HepG2 (cell line): ENCODE measurements around the gene SBK3. TPM values are rescaled to one million over a fixed set of nuclear protein-coding genes. Genes with fewer than 3 reads are reported as not detected.

Source experiments
- CREM ChIP-seq, 2 experiments: sonication (generic) in 1 of 2; formaldehyde crosslinking in 1 of 2; IDR thresholded peaks; 2 replicates each; pipeline versions ENCODE4 v1.4.0 to v1.6.1; 2016 to 2020; ENCODE audit warnings: antibody characterized with exemption in 1 of 2, mild to moderate bottlenecking in 1 of 2, missing genetic modification reagents in 1 of 2
- FIP1L1 ChIP-seq: fragments of 200-400 bp; formaldehyde crosslinking; IDR thresholded peaks from 2 replicates; pipeline ENCODE4 v1.6.1; 2018; ENCODE audit warnings: low read depth, mild to moderate bottlenecking, low read length, moderate library complexity, borderline replicate concordance; ENCODE audit not compliant: insufficient read depth
- LCORL ChIP-seq, 2 experiments: fragments of 450-650 bp in 1 of 2; sonication (generic) in 1 of 2; formaldehyde crosslinking in 1 of 2; IDR thresholded peaks; 2 replicates each; pipeline versions ENCODE4 v1.5.0 to v1.6.1; 2017 to 2020; ENCODE audit warnings: antibody characterized with exemption in 1 of 2, missing genetic modification reagents in 1 of 2
- MBD4 ChIP-seq: IDR thresholded peaks from 2 replicates; pipeline ENCODE4 v1.6.1; 2012; ENCODE audit warnings: low read length, inconsistent platforms, borderline replicate concordance
- MEIS2 ChIP-seq: sonication (generic); formaldehyde crosslinking; IDR thresholded peaks from 2 replicates; pipeline ENCODE4 v1.9.0; 2021; ENCODE audit warnings: mild to moderate bottlenecking, missing genetic modification reagents
- MYC ChIP-seq: sonication (generic); formaldehyde crosslinking; IDR thresholded peaks from 2 replicates; pipeline ENCODE4 v1.9.0; 2021; ENCODE audit warnings: missing genetic modification reagents, borderline replicate concordance
- RNF2 ChIP-seq: fragments of 450-650 bp; conservative IDR thresholded peaks from 2 replicates; pipeline ENCODE4 v1.6.1; 2016; ENCODE audit warnings: low read depth
- SAP130 ChIP-seq: IDR thresholded peaks from 2 replicates; pipeline ENCODE4 v1.6.1; 2016; ENCODE audit warnings: low read depth
- ZC3H4 ChIP-seq: sonication (generic); formaldehyde crosslinking; IDR thresholded peaks from 2 replicates; pipeline ENCODE4 v1.4.0; 2020; ENCODE audit warnings: missing genetic modification reagents, borderline replicate concordance
- ZFX ChIP-seq: sonication (generic); formaldehyde crosslinking; IDR thresholded peaks from 2 replicates; pipeline ENCODE4 v1.4.0; 2020; ENCODE audit warnings: mild to moderate bottlenecking, low read depth, missing genetic modification reagents, moderate library complexity
- ZNF205 ChIP-seq: IDR thresholded peaks from 2 replicates; pipeline ENCODE4 v1.6.1; 2018; ENCODE audit warnings: missing biosample characterization, missing genetic modification reagents
- ZNF263 ChIP-seq: sonication (generic); formaldehyde crosslinking; IDR thresholded peaks from 2 replicates; pipeline ENCODE4 v1.4.0; 2020; ENCODE audit warnings: missing genetic modification reagents
- ZNF451 ChIP-seq: sonication (generic); formaldehyde crosslinking; IDR thresholded peaks from 2 replicates; pipeline ENCODE4 v1.5.0; 2020; ENCODE audit warnings: mild to moderate bottlenecking, missing genetic modification reagents
- ZNF841 ChIP-seq: sonication (generic); formaldehyde crosslinking; IDR thresholded peaks from 2 replicates; pipeline ENCODE4 v1.8.1; 2023; ENCODE audit warnings: missing genetic modification reagents, borderline replicate concordance
- polyA plus RNA-seq, 8 experiments: library from polyadenylated mRNA; depleted of rRNA in 3 of 8; stranded (reverse) in 7 of 8; unstranded in 1 of 8; fragments of >200 nt; fragmentation: Illumina TruSeq in 4 of 8; extraction: Trizol in 4 of 8; gene quantifications; 2 replicates each; pipeline versions ENCODE4 v1.2.1 to v1.2.3, GENCODE V29; 2011 to 2016; ENCODE audit warnings: low read depth in 4 of 8, missing spikeins in 1 of 8, mixed read lengths in 1 of 8; ENCODE audit not compliant: insufficient read depth in 1 of 8
- total RNA-seq, 5 experiments: library from RNA; depleted of rRNA; stranded (reverse); fragments of >200 nt; fragmentation: Illumina TruSeq; extraction: Trizol; gene quantifications; 2 replicates each; pipeline ENCODE4 v1.2.3, GENCODE V29; 2016; ENCODE audit warnings: low read depth in 1 of 5
- TF ChIP-seq, protein P1 (sequence below): sonication (generic); formaldehyde crosslinking; IDR thresholded peaks from 2 replicates; pipeline ENCODE4 v1.8.1; 2023; ENCODE audit warnings: mild to moderate bottlenecking, moderate library complexity, missing genetic modification reagents
- TF ChIP-seq, protein P2 (sequence below): sonication (generic); formaldehyde crosslinking; IDR thresholded peaks from 2 replicates; pipeline ENCODE4 v1.4.0; 2020; ENCODE audit warnings: missing genetic modification reagents
- TF ChIP-seq, protein P3 (sequence below): sonication (generic); formaldehyde crosslinking; IDR thresholded peaks from 2 replicates; pipeline ENCODE4 v1.4.0; 2020; ENCODE audit warnings: mild to moderate bottlenecking, missing genetic modification reagents

SBK3 gene
- total and polyA plus RNA-seq, 2 of the 13 experiments (the other 11 are each of a cell fraction or from before 2014, with no cell fraction given) = 0.66 to 0.77 TPM

DNA sequence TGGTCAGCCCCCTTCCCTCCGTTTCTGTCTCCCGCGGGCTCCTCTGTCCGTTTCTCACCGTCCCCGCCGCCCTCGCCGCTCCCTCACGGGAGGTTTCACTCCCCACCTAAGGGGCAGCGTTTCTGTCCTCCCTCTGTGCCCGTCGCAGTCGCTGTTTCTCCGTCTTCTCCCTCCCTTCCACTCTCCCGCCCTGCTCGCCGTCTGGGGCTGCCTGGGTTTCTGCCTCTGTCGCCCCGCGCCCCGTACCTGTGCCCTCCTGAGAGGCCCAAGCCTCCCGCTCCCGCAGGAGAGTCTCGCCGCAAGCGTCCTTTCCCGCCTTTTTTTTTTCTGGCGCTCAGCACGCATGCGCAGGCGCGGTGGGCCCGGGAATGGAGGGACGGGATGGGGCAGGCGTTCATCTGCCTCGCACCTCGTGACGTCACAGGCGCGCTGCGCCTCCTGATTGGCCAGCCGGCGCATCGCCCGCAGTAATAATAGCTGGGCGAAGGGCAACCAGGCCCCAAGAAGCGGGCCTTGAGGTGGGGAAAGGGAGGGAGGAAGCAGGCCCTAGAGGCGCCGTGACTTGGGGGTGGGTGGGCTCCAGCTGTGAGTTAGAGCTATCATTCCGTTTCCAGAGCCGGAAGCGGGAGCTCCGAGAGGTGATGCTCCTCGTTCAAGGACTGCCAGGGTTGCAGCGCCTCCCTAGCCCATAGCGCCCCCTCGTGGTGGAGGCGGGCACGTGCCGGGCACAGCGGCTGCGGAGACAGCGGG lies 41.7 kb downstream of the SBK3 start (continued):
- TF ChIP-seq, protein P1, sequence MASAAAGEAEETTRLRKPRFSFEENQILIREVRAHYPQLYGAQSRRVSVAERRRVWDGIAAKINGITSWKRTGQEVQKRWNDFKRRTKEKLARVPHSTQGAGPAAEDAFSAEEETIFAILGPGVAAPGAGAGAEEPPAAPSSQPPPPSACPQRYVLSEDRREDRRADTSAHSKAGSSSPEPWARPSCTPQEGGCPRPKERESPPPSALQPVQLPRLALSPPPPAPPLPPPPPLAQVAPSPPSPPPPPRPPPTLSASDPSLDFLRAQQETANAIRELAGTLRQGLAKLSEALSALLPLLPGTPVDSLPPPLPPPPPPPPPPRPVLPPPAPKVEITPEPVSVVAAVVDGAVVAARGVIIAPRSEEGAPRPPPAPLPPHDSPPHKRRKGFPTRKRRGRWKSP = no peak
- TF ChIP-seq MEIS2 (CRISPR knock-in tag) = 0 out of 2 replicates have a peak, but pooled peaks have one; percentile 56
- TF ChIP-seq ZNF451 = peak; percentile 20; the same call in 1 of the 2 replicates
- 0 out of 2 replicates have a peak, but pooled peaks have one; percentile 29 for TF ChIP-seq ZNF841
- peak; percentile 38; the same call in 1 of the 2 replicates for TF ChIP-seq SAP130
- TF ChIP-seq CREM (IDR thresholded peaks at IDR 0.05) = peak; percentile 88
- peak; percentile 57; the same call in 1 of the 2 replicates for TF ChIP-seq CREM (CRISPR knock-in tag; IDR thresholded peaks at IDR 0.05)
- peak; percentile 78 for TF ChIP-seq MYC (CRISPR knock-in tag)
- peak; percentile 39; the same call in 1 of the 2 replicates for TF ChIP-seq ZNF263 (CRISPR knock-in tag)
- no peak for TF ChIP-seq FIP1L1
- TF ChIP-seq, protein P2, sequence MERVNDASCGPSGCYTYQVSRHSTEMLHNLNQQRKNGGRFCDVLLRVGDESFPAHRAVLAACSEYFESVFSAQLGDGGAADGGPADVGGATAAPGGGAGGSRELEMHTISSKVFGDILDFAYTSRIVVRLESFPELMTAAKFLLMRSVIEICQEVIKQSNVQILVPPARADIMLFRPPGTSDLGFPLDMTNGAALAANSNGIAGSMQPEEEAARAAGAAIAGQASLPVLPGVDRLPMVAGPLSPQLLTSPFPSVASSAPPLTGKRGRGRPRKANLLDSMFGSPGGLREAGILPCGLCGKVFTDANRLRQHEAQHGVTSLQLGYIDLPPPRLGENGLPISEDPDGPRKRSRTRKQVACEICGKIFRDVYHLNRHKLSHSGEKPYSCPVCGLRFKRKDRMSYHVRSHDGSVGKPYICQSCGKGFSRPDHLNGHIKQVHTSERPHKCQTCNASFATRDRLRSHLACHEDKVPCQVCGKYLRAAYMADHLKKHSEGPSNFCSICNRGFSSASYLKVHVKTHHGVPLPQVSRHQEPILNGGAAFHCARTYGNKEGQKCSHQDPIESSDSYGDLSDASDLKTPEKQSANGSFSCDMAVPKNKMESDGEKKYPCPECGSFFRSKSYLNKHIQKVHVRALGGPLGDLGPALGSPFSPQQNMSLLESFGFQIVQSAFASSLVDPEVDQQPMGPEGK = peak; percentile 72
- no peak for TF ChIP-seq MBD4
- no peak for TF ChIP-seq ZC3H4 (CRISPR knock-in tag)
- no peak for TF ChIP-seq LCORL (IDR thresholded peaks at IDR 0.05)
- TF ChIP-seq LCORL (CRISPR knock-in tag; IDR thresholded peaks at IDR 0.05) = peak; percentile 60; the same call in 1 of the 2 replicates
- TF ChIP-seq, protein P3, sequence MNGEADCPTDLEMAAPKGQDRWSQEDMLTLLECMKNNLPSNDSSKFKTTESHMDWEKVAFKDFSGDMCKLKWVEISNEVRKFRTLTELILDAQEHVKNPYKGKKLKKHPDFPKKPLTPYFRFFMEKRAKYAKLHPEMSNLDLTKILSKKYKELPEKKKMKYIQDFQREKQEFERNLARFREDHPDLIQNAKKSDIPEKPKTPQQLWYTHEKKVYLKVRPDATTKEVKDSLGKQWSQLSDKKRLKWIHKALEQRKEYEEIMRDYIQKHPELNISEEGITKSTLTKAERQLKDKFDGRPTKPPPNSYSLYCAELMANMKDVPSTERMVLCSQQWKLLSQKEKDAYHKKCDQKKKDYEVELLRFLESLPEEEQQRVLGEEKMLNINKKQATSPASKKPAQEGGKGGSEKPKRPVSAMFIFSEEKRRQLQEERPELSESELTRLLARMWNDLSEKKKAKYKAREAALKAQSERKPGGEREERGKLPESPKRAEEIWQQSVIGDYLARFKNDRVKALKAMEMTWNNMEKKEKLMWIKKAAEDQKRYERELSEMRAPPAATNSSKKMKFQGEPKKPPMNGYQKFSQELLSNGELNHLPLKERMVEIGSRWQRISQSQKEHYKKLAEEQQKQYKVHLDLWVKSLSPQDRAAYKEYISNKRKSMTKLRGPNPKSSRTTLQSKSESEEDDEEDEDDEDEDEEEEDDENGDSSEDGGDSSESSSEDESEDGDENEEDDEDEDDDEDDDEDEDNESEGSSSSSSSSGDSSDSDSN = no peak
- TF ChIP-seq ZNF205 = 0 out of 2 replicates have a peak, but pooled peaks have one; percentile 53
- TF ChIP-seq RNF2 = peak; percentile 70; the same call in 1 of the 2 replicates
- peak; percentile 61 for TF ChIP-seq ZFX
